ENCODE results near the gene ZDHHC19.

DNA sequence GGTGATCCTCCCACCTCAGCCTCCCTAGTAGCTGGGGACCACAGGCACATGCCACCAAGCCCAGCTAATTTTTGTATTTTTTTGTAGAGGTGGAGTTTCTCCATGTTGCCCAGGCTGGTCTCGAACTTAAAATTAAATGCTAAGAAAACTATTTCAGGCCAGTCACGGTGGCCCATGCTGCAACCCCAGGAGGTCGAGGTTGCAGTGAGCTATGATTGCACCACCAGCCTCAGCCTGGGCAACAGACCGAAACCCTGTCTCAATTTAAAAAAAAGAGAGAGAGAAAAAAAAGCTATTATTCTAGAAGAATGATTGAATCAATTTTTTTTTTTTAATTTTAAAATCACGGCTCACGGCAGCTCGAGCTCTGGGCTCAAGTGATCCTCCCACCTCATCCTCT, 9.8 kb upstream of the ZDHHC19 start:
- TF ChIP-seq, protein P1, sequence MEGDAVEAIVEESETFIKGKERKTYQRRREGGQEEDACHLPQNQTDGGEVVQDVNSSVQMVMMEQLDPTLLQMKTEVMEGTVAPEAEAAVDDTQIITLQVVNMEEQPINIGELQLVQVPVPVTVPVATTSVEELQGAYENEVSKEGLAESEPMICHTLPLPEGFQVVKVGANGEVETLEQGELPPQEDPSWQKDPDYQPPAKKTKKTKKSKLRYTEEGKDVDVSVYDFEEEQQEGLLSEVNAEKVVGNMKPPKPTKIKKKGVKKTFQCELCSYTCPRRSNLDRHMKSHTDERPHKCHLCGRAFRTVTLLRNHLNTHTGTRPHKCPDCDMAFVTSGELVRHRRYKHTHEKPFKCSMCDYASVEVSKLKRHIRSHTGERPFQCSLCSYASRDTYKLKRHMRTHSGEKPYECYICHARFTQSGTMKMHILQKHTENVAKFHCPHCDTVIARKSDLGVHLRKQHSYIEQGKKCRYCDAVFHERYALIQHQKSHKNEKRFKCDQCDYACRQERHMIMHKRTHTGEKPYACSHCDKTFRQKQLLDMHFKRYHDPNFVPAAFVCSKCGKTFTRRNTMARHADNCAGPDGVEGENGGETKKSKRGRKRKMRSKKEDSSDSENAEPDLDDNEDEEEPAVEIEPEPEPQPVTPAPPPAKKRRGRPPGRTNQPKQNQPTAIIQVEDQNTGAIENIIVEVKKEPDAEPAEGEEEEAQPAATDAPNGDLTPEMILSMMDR (IDR thresholded peaks at IDR 0.05) = no peak
- no peak for TF ChIP-seq POLR2AphosphoS5 (IDR thresholded peaks at IDR 0.05; ENCODE audit: insufficient read depth in 1 of 2, low read depth in 1 of 2)

Measured in vagina (tissue), 2 donors.